Measurements from ENCODE around the gene LILRB5. TPM values are rescaled to one million over a fixed set of nuclear protein-coding genes. Genes with fewer than 3 reads are reported as not detected.
"Not testable (repeated sequence)": the region's sequence is repeated elsewhere in the genome, so short reads cannot be mapped to it uniquely, and the experiment has no call there.

Gene LILRB5
- total and polyA plus RNA-seq, 2 of the 8 experiments (the other 6 are each of a cell fraction or from before 2014, with no cell fraction given), result 0.05 TPM; not detected in 1

DNA sequence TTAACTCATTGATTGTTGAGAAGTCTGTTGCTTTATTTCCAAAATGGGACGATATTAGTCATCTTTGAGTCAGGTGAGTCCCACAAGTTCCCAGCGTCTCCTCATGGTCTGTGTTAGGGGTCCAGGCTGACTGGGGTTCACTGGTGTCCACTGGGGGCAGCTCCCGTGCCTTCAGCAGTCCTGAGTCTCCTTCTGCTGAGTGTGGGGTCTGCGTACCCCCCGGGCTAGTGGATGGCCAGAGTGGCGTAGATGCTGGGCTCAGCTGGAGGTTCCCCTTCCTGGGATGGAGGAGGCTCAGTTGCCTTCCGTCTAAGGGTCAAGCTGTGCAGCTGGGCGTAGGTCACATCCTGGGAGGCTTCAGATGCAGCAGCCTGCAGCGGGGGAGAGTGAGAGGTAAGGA is 40.2 kb downstream of the LILRB5 start (continued):
- TF ChIP-seq PHF8 (conservative IDR thresholded peaks at IDR 0.05; ENCODE audit: low read depth, low read length) (no peak), CBX5 (IDR thresholded peaks at IDR 0.05; ENCODE audit: low read depth, low read length) (no peak)

DNA sequence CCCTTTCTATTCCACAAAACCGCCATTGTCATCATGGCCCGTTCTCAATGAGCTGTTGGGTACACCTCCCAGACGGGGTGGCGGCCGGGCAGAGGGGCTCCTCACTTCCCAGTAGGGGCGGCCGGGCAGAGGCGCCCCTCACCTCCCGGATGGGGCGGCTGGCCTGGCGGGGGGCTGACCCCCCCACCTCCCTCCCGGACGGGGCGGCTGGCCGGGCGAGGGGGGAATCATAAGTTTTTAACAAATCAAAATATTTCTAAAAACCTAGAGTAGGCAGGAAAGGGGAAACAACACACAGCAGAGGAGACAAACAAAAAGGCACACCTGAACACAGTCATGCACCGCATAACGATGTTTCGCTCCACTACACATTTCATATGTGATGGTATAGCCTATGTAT is 42.3 kb downstream of the LILRB5 start:
- H4K8ac ChIP-seq (ENCODE audit: extremely low read depth, insufficient read depth, low read length); H3K4me3 ChIP-seq (ENCODE audit: extremely low read depth in 1 of 4, insufficient read depth in 2 of 4, low read depth in 3 of 4, low read length in 4 of 4); DNase-seq (ENCODE audit: low read depth in 1 of 2, low spot score in 2 of 2); H2BK20ac ChIP-seq (ENCODE audit: low read length); H3K14ac ChIP-seq (ENCODE audit: insufficient read length); H3K27me3 ChIP-seq (replicated peaks in 1 of 4; ENCODE audit: control insufficient read depth in 3 of 4, extremely low read depth in 1 of 4, insufficient read depth in 3 of 4, low read length in 3 of 4); H3K36me3 ChIP-seq (ENCODE audit: control insufficient read depth in 2 of 4, insufficient read depth in 4 of 4, low read length in 3 of 4); H4K5ac ChIP-seq (ENCODE audit: insufficient read length, low read depth, low read length); H3K27ac ChIP-seq (ENCODE audit: low read depth, low read length); CTCF ChIA-PET (ENCODE audit: partially characterized antibody); H3K9ac ChIP-seq (replicated peaks in 1 of 4; ENCODE audit: extremely low read depth in 1 of 4, low read depth in 3 of 4, low read length in 3 of 4); H3K79me2 ChIP-seq (ENCODE audit: control insufficient read depth in 1 of 2, insufficient read depth in 2 of 2, low read length in 2 of 2); H4K91ac ChIP-seq (replicated peaks; ENCODE audit: insufficient read length, low read length); H3K56ac ChIP-seq (replicated peaks; ENCODE audit: insufficient read length, low read depth, low read length); H4K20me1 ChIP-seq (replicated peaks in 1 of 2; ENCODE audit: control insufficient read depth in 1 of 2, insufficient read depth in 2 of 2, low read length in 2 of 2); H3K23ac ChIP-seq (ENCODE audit: insufficient read length); H3K18ac ChIP-seq (ENCODE audit: extremely low read depth, low read length); H2AFZ ChIP-seq (ENCODE audit: low read length); H3K23me2 ChIP-seq (ENCODE audit: low read depth, low read length); H2BK15ac ChIP-seq (ENCODE audit: low read length); H2AK5ac ChIP-seq (ENCODE audit: low read depth, low read length); H2BK5ac ChIP-seq (ENCODE audit: low read depth, low read length); H3K4me1 ChIP-seq (replicated peaks in 1 of 4; ENCODE audit: control insufficient read depth in 3 of 4, insufficient read depth in 4 of 4, low read length in 3 of 4); H3K9me3 ChIP-seq (ENCODE audit: insufficient read depth in 2 of 2, low read depth in 1 of 2, low read length in 1 of 2); H3K4ac ChIP-seq (replicated peaks; ENCODE audit: insufficient read length, low read depth, low read length); H2BK12ac ChIP-seq (ENCODE audit: low read depth, low read length); H2BK120ac ChIP-seq (replicated peaks; ENCODE audit: low read depth, low read length); FAIRE-seq; H3K79me1 ChIP-seq (ENCODE audit: low read depth, low read length); H3K4me2 ChIP-seq (ENCODE audit: insufficient read depth in 1 of 2, low read depth in 2 of 2, low read length in 2 of 2): not testable (repeated sequence)
- WGBS, 2 experiments (ENCODE audit: extremely low coverage in 1 of 2, insufficient coverage in 1 of 2, insufficient read length in 1 of 2, insufficient replicate concordance in 2 of 2, low coverage in 1 of 2, low lambda C conversion rate in 2 of 2, missing lambda C conversion rate in 1 of 2), result 98% methylated on average over 9 of the region's 19 CpGs; no CpG with 5 or more reads in 1 of the 2 experiments
- POLR2A ChIA-PET (ENCODE audit: partially characterized antibody), result interaction anchor here (23.4 kb wide), 1 partner anchor 25 kb away, joined by 909 read pairs; the partner anchor contains the start of genes MBOAT7, RPS9 and TSEN34

Data from H1 (cell line).